A673 (cell line): Measurements from ENCODE around the gene TMEM47. TPM values are rescaled to one million over a fixed set of nuclear protein-coding genes. Genes with fewer than 3 reads are reported as not detected.
A peak's percentile ranks its signal among the peaks of the same experiment; 100 is the strongest.

Experiments used
- BruUV-seq: library from RNA; stranded (reverse); fragments of 400-500 nt; replicated peaks from 2 replicates; lab custom pipeline; 2021; lab: Mats Ljungman, UMichigan
- CTCF ChIA-PET: fragments of 300-600 bp; sonication (Branson Sonifier 250); formaldehyde crosslinking; loops from one replicate; lab custom pipeline; 2022; ENCODE audit warnings: antibody characterized with exemption; lab: Charles Lee
- POLR2A ChIA-PET: fragments of 300-600 bp; sonication (Branson Sonifier 250); formaldehyde crosslinking; loops from one replicate; lab custom pipeline; 2022; ENCODE audit warnings: antibody characterized with exemption; ENCODE audit not compliant: low non-redundant PET; lab: Charles Lee
- DNase-seq: peaks from one replicate; pipeline ENCODE4 v3.0.0-alpha.2; 2015; ENCODE audit warnings: low spot score
- H3K27ac ChIP-seq: fragments of 200-600 bp; sonication (generic); 2 replicates; pipeline ENCODE4 v1.5.1; 2016; ENCODE audit warnings: mixed run types, low read depth, mild to moderate bottlenecking, mixed read lengths, antibody characterized with exemption, low read length; ENCODE audit not compliant: poor library complexity, severe bottlenecking
- H3K27me3 ChIP-seq: fragments of 200-600 bp; sonication (generic); replicated peaks from 2 replicates; pipeline ENCODE4 v1.6.1; 2017; ENCODE audit warnings: mixed run types, low read depth, mild to moderate bottlenecking, mixed read lengths, antibody characterized with exemption, low read length; ENCODE audit not compliant: insufficient read depth, poor library complexity
- H3K36me3 ChIP-seq: fragments of 200-600 bp; sonication (generic); 2 replicates; pipeline ENCODE4 v1.6.1; 2016; ENCODE audit warnings: mixed run types, mild to moderate bottlenecking, mixed read lengths, antibody characterized with exemption, low read length; ENCODE audit not compliant: insufficient read depth, poor library complexity, severe bottlenecking
- H3K4me1 ChIP-seq: fragments of 200-600 bp; sonication (generic); 2 replicates; pipeline ENCODE4 v1.6.1; 2017; ENCODE audit warnings: mixed run types, mild to moderate bottlenecking, mixed read lengths, antibody characterized with exemption, low read length; ENCODE audit not compliant: insufficient read depth, poor library complexity, severe bottlenecking
- H3K4me3 ChIP-seq: fragments of 200-600 bp; sonication (generic); 2 replicates; pipeline ENCODE4 v1.5.1; 2016; ENCODE audit warnings: low read depth, mixed run types, mild to moderate bottlenecking, mixed read lengths, low read length; ENCODE audit not compliant: poor library complexity, severe bottlenecking
- H3K9me3 ChIP-seq: fragments of 200-600 bp; sonication (generic); 2 replicates; pipeline ENCODE4 v1.6.1; 2016; ENCODE audit warnings: mixed run types, low read depth, mild to moderate bottlenecking, mixed read lengths, antibody characterized with exemption, low read length; ENCODE audit not compliant: poor library complexity, severe bottlenecking
- EZH2 ChIP-seq: fragments of 200-600 bp; sonication (generic); IDR thresholded peaks from 2 replicates; pipeline ENCODE4 v1.6.1; 2017; ENCODE audit warnings: borderline replicate concordance, low read depth, mild to moderate bottlenecking, mixed read lengths, antibody characterized with exemption, low read length; ENCODE audit not compliant: poor library complexity, severe bottlenecking
- intact Hi-C: fragments of 100-400 bp; cut with micrococcal nuclease; formaldehyde crosslinking; loops from one replicate; pipeline ENCODE4 v1.10.0; 2022; ENCODE audit not compliant: unreplicated experiment
- total RNA-seq: library from RNA; stranded (reverse); gene quantifications from 2 replicates; pipeline ENCODE4 v1.2.3, GENCODE V29; 2021
- TF ChIP-seq, protein P1 (sequence below): fragments of 300-800, 200-600 bp; sonication (generic); conservative IDR thresholded peaks from 2 replicates; pipeline ENCODE4 v1.5.1; 2017; ENCODE audit warnings: low read depth, mild to moderate bottlenecking, antibody characterized with exemption, low read length, moderate library complexity, mixed read lengths

TMEM47 gene
- total RNA-seq, 1 experiment from 2014 or later = 36.4 TPM

DNA sequence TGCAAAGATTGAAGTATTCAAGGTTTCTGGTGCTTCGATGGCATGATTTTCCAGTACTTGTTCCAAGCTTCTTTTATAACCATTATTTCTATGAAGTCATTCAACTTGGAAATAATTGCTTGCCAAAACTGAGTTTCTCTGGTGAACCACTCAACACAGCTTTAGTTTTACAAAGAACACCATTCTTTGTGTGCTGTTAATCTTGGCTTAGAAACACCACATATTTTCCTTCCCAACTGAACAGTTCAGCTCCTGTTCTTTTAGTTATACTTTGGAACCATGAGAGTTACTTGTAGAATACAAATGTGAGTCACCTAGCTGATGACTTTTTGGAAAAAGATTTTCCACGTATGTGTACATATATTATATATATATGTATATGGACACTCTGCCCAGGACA, 32.7 kb downstream of the TMEM47 start:
- H3K4me1 ChIP-seq = peaks cover 29% of the 10 kb centered on the region
- POLR2A ChIA-PET = no interaction called here
- no peaks in the 10 kb centered on the region for H3K27me3 ChIP-seq
- no peaks in the 10 kb centered on the region for H3K9me3 ChIP-seq
- intact Hi-C loops = no loop called here
- no peak overlapping the region for H3K27ac ChIP-seq
- DNase-seq = no peak
- no peaks in the 10 kb centered on the region for H3K36me3 ChIP-seq
- no TSS peak for BruUV-seq
- CTCF ChIA-PET = interaction anchor here (0.6 kb wide), 1 partner anchor 245 kb away, joined by 3 read pairs; no protein-coding TSS in a partner anchor
- TF ChIP-seq, protein P1, sequence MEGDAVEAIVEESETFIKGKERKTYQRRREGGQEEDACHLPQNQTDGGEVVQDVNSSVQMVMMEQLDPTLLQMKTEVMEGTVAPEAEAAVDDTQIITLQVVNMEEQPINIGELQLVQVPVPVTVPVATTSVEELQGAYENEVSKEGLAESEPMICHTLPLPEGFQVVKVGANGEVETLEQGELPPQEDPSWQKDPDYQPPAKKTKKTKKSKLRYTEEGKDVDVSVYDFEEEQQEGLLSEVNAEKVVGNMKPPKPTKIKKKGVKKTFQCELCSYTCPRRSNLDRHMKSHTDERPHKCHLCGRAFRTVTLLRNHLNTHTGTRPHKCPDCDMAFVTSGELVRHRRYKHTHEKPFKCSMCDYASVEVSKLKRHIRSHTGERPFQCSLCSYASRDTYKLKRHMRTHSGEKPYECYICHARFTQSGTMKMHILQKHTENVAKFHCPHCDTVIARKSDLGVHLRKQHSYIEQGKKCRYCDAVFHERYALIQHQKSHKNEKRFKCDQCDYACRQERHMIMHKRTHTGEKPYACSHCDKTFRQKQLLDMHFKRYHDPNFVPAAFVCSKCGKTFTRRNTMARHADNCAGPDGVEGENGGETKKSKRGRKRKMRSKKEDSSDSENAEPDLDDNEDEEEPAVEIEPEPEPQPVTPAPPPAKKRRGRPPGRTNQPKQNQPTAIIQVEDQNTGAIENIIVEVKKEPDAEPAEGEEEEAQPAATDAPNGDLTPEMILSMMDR = no peak
- TF ChIP-seq EZH2 = no peak
- H3K4me3 ChIP-seq = no peak overlapping the region

DNA sequence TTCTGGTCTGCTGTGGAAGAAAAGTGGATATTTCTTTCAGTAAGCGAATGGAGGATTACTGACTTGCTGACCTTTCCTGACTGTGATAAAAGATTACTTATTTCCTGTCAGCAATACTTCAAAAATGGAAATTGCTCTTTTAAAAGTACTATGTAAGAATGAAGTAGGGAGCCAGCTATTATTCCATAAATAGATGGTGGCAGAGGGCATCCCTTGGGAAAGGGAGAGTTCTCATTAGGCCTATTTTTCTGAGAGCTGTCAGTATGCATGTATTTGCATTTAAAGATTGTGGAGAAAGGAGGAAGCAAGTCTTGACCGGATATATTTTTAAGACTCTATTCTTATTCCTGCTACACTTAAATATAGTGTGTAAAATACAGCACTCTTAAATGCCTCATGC, 37.2 kb downstream of the TMEM47 start:
- ChIA-PET POLR2A (no interaction called here), CTCF (no interaction called here)
- no peak overlapping the region for H3K4me3 ChIP-seq
- H3K9me3 ChIP-seq = peaks cover 3% of the 10 kb centered on the region
- no peak overlapping the region for H3K27ac ChIP-seq
- H3K36me3 ChIP-seq = no peaks in the 10 kb centered on the region
- H3K4me1 ChIP-seq = peaks cover 33% of the 10 kb centered on the region
- no peaks in the 10 kb centered on the region for H3K27me3 ChIP-seq
- peak; percentile 80 for DNase-seq
- no TSS peak for BruUV-seq
- intact Hi-C loops = no loop called here
- no peak for TF ChIP-seq EZH2

DNA sequence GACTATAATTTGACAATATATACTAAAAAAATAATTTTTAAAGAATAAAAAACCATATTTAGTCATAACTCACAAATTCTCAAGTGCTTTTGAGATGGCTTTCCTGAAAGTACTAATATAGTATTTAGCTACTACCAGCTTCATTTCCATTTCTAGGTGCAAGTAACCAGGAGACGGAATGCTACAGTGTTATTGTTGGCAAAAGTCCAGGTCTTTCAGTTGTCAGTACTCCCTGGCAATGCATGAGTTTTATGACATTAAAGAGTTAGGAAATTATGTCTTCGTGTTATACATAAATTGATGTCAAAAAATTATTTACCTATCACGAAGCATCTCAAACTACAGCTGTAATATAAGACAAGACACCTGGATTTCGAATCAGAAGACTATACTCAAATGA, 45.0 kb downstream of the TMEM47 start:
- peaks cover 4% of the 10 kb centered on the region for H3K9me3 ChIP-seq
- TF ChIP-seq, protein P1 = no peak
- TF ChIP-seq EZH2 = no peak
- CTCF ChIA-PET = no interaction called here
- intact Hi-C loops = no loop called here
- no peaks in the 10 kb centered on the region for H3K27me3 ChIP-seq
- no TSS peak for BruUV-seq
- H3K27ac ChIP-seq = no peak overlapping the region
- POLR2A ChIA-PET = no interaction called here
- H3K4me1 ChIP-seq = peaks cover 8% of the 10 kb centered on the region
- H3K4me3 ChIP-seq = no peak overlapping the region
- no peak for DNase-seq
- H3K36me3 ChIP-seq = no peaks in the 10 kb centered on the region

DNA sequence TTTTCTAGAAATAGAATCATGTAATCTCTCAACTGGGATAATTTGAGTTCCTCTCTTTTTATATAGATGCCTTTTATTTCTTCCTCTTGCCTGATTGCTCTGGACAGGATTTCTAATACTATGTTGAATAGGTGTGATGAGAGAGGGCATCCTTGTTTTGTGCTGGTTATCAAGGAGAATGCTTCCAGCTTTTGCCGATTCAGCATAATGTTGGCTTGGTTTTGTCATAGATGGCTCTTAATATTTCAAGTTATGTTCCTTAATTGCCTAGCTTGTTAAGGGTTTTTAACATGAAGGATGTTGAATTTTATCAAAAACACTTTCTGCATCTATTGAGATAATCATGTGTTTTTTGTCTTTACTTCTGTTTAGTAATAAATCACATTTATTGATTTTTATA, 58.7 kb downstream of the TMEM47 start:
- DNase-seq = no peak
- H3K27ac ChIP-seq = no peak overlapping the region
- intact Hi-C loops = no loop called here
- BruUV-seq = no TSS peak
- no peaks in the 10 kb centered on the region for H3K27me3 ChIP-seq
- no peaks in the 10 kb centered on the region for H3K36me3 ChIP-seq
- no peak overlapping the region for H3K4me3 ChIP-seq
- TF ChIP-seq, protein P1 = no peak
- no peak for TF ChIP-seq EZH2
- H3K9me3 ChIP-seq = no peaks in the 10 kb centered on the region
- ChIA-PET POLR2A (no interaction called here), CTCF (no interaction called here)
- H3K4me1 ChIP-seq = no peaks in the 10 kb centered on the region
